Right lobe of liver (tissue), 4 donors: ENCODE results near the gene CTSV.

Source experiments
- POLR2A ChIP-seq: fragments of 450-650 bp; IDR thresholded peaks from one replicate; pipeline ENCODE4 v1.6.1; 2017; ENCODE audit warnings: antibody characterized with exemption, mild to moderate bottlenecking
- TF ChIP-seq, protein P1 (sequence below), 4 donors: fragments of 200-600 bp in 3 of 4; fragments of 450-650 bp in 1 of 4; IDR thresholded peaks; one replicate each; pipeline versions ENCODE4 v1.5.1 to v1.8.0; 2016 to 2022; ENCODE audit warnings: antibody characterized with exemption in 4 of 4, mild to moderate bottlenecking in 2 of 4
- donor health status: DM: no; HTN: no; CAD: no.
- donor health status: DM: no; HTN: no; CAD: no.
- donor health status: DM: no; HTN: yes; CAD: no.

DNA sequence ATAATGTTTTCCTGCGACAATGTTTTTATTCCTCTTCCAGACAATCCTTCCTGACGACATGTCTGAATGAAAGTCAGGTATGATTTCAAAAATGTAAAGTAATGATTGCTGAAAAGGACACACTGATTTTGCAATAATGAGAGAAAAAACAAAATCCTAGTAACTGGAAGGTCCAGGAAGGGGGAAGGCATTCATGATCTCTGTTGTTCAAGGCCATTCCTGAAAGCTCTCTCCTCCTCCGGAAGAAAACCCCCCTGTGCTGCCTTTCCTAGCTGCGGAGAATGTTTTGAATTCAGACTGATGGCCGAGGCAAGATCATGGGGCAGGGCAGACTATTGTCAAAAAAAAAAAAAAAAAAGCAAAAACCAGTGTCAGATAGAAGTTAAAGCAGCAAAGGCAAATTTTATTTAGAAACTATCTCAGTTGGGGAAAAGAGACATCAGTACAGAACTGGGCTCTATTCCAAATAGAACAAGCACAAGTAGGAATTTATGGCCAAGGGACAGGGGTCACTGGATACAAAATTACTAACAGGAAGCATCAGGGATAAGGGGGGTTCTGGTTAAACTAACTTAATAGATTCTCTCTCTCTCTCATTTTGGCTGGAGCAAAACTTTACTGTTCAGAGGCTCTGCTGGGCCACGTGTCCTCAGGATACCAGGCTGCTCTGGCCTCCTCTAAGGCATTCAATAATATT is 36.5 kb upstream of the CTSV start:
- TF ChIP-seq, protein P1, sequence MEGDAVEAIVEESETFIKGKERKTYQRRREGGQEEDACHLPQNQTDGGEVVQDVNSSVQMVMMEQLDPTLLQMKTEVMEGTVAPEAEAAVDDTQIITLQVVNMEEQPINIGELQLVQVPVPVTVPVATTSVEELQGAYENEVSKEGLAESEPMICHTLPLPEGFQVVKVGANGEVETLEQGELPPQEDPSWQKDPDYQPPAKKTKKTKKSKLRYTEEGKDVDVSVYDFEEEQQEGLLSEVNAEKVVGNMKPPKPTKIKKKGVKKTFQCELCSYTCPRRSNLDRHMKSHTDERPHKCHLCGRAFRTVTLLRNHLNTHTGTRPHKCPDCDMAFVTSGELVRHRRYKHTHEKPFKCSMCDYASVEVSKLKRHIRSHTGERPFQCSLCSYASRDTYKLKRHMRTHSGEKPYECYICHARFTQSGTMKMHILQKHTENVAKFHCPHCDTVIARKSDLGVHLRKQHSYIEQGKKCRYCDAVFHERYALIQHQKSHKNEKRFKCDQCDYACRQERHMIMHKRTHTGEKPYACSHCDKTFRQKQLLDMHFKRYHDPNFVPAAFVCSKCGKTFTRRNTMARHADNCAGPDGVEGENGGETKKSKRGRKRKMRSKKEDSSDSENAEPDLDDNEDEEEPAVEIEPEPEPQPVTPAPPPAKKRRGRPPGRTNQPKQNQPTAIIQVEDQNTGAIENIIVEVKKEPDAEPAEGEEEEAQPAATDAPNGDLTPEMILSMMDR (IDR thresholded peaks at IDR 0.05) = no peak
- no peak for TF ChIP-seq POLR2A
